Lower leg skin (tissue), 3 donors: ENCODE results near the gene LDB3.

ENCODE experiments used
- CTCF ChIP-seq, 3 donors: fragments of 450-650 bp; IDR thresholded peaks; one replicate each; pipeline ENCODE4 v1.5.1; 2016; ENCODE audit warnings: antibody characterized with exemption in 3 of 3, mild to moderate bottlenecking in 3 of 3, moderate library complexity in 2 of 3
- POLR2A ChIP-seq, 2 donors: fragments of 450-650 bp; IDR thresholded peaks; one replicate each; pipeline ENCODE4 v1.6.1; 2016 to 2017; ENCODE audit warnings: antibody characterized with exemption in 2 of 2, mild to moderate bottlenecking in 1 of 2, moderate library complexity in 1 of 2

- TF ChIP-seq CTCF (IDR thresholded peaks at IDR 0.05) (no peak), POLR2A (IDR thresholded peaks at IDR 0.05) (no peak)
Observed at GRCh38 chr10:86709396-86710185, 41.3 kb downstream of the LDB3 start.
